Right atrium auricular region (tissue), 2 donors: Measurements from ENCODE around the gene ZDHHC1. TPM values are rescaled to one million over a fixed set of nuclear protein-coding genes. Genes with fewer than 3 reads are reported as not detected.

Experiments used
- DNase-seq: peaks from one replicate; pipeline ENCODE4 v3.0.0-alpha.2; 2019; ENCODE audit warnings: low spot score
- H3K27ac ChIP-seq, 2 donors: fragments of 200-600 bp; sonication (generic); 1 replicate in 1 of 2; 2 replicates in 1 of 2; pipeline ENCODE4 v1.5.1; 2016 to 2019
- H3K27me3 ChIP-seq, 2 donors: fragments of 200-600 bp; sonication (generic); one replicate each; pipeline versions ENCODE4 v1.5.1 to v1.6.0; 2017 to 2019
- H3K36me3 ChIP-seq: fragments of 200-600 bp; sonication (generic); one replicate; pipeline ENCODE4 v1.5.1; 2016
- H3K4me1 ChIP-seq, 2 donors: fragments of 200-600 bp; sonication (generic); one replicate each; pipeline versions ENCODE4 v1.5.1 to v1.6.0; 2017 to 2019
- H3K4me3 ChIP-seq, 2 donors: fragments of 200-600 bp; sonication (generic); 1 replicate in 1 of 2; 2 replicates in 1 of 2; pipeline ENCODE4 v1.5.1; 2017 to 2019; ENCODE audit warnings: mild to moderate bottlenecking in 1 of 2, moderate library complexity in 1 of 2
- H3K9me3 ChIP-seq, 2 donors: fragments of 200-600 bp; sonication (generic); one replicate each; pipeline ENCODE4 v1.5.1; 2019
- CTCF ChIP-seq, 2 donors: fragments of 200-600 bp; sonication (generic); IDR thresholded peaks; one replicate each; pipeline ENCODE4 v1.5.1; 2019; ENCODE audit warnings: antibody characterized with exemption in 2 of 2
- total RNA-seq, 2 donors: library from RNA; depleted of rRNA; stranded (reverse); fragments of >200 nt; gene quantifications; one replicate each; pipeline ENCODE4 v1.1.0, GENCODE V29; 2016

The ZDHHC1 gene
- total RNA-seq, 2 donors from 2014 or later: 8.9 to 11.8 TPM

DNA sequence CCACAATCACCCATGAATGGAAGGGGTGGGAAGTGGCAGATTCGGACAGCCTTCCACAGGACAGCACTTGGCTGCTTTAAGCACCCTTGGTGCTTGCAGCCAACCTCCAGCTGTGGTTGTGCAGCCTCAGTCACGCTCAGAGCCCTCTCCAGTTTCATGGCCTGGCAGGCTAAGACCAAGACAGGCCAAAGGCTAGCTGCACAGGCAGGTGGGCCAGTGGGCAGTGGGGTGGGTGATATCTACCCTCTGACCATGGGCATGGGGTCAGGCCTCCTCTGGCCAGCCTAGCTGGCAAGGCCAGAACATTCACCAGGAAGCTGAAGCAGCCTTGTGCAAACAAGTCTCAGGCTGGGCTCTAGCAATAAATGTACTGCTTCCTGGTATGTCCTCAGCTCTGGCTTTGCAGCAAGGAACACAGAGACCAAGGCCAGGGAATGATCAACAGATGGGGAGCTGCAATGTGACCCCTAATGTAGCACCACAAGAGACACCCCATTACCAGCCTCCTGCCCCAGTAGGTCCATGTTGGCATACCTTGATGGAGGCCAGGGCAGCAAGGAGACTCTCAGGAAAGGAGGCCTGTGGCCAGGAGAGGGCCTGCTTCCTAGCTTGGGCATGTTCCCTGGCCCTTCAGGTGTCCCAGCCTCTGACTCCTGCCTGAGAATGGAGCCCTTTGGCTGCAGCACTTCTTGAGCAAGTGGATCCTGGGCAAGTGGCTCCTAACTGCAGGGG is 35.6 kb upstream of the ZDHHC1 start:
- TF ChIP-seq CTCF (IDR thresholded peaks at IDR 0.05): no peak
- H3K4me1 ChIP-seq: peaks cover 0 to 63% of the 10 kb centered on the region in 2 donors
- no peak for DNase-seq
- H3K36me3 ChIP-seq: peaks cover 21% of the 10 kb centered on the region
- H3K9me3 ChIP-seq: no peaks in the 10 kb centered on the region
- no peaks in the 10 kb centered on the region for H3K27me3 ChIP-seq
- H3K4me3 ChIP-seq: no peak overlapping the region
- H3K27ac ChIP-seq: no peak overlapping the region

DNA sequence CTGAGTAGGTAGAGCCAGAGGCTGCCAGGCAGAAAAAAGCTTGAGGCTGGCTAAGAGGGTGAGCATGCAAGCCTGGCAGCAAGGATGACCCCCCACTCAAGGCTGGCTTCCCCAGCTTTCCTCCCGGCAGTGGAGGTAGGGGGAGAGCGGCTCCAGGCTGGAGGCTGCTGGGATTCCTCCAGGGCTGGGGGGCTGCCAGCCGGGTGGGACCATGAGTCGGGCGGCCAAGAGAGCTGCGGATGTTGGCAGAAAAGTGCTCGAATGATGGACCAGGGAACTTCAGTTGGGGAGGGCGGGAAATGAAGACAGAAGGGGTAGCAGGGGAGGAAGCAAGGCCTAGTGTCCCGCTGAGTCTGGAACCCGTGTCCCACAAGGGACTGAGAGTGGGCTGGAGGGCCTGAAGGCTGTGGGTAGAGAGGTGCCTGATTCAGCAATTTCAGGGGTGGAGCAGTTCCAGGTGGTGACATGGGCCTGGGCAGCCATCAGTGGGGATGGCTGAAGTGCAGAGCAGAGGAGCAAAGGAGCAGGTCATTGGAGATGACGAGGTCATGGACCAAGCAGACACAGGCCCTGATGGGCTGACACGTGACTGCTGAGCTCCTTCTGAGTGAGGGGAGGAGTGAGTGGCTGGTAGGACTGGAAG is 34.9 kb upstream of the ZDHHC1 start:
- no peak for TF ChIP-seq CTCF (IDR thresholded peaks at IDR 0.05)
- H3K27ac ChIP-seq: peak overlapping the region in 1 of 2 donors; percentile 16
- DNase-seq: no peak
- H3K9me3 ChIP-seq: no peaks in the 10 kb centered on the region
- H3K4me1 ChIP-seq: peaks cover 0 to 63% of the 10 kb centered on the region in 2 donors
- no peaks in the 10 kb centered on the region for H3K27me3 ChIP-seq
- H3K36me3 ChIP-seq: peaks cover 21% of the 10 kb centered on the region
- H3K4me3 ChIP-seq: no peak overlapping the region

DNA sequence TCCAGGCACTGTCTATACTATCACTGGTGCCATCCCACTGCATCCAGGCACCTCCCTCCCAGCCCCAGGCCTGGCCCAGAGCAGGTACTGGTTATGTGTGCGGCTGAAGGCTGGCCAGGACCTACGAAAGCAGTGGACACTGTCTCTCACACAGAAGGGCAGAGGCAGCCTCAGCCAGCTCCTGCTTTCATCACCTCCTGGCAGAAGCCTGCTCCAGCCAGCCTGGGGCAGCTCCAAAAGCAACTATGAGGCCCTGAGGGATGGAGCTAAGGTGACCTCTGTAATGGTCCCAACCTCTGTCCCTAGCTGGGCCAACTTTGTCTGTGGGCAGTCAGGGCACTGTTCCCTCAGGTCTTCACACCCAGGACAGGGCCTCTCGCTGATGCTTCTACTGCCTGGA is 33.5 kb upstream of the ZDHHC1 start:
- H3K27ac ChIP-seq: peak overlapping the region; percentile 63 to 64
- no peak overlapping the region for H3K4me3 ChIP-seq
- no peaks in the 10 kb centered on the region for H3K27me3 ChIP-seq
- H3K9me3 ChIP-seq: no peaks in the 10 kb centered on the region
- no peak for DNase-seq
- no peak for TF ChIP-seq CTCF (IDR thresholded peaks at IDR 0.05)
- peaks cover 0 to 76% of the 10 kb centered on the region in 2 donors for H3K4me1 ChIP-seq
- H3K36me3 ChIP-seq: peaks cover 21% of the 10 kb centered on the region

DNA sequence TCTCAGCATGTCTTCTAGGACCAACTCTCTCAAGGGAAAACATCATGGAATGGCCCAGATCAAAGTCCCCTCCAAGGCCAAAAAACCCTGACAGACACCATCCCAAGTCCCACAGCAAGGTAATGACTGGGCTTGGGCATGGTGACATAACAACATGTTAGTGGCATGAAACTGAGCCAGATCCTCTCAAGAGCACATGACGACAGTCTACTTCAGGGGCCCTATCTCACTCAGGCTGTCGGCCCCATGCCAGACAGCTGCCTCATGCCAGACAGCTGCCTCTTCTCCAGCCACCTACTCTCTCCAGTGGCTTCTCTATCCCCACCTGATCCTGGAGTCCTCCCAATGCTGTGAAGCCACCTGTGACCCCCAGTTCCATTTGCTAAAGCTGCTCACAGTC is 33.1 kb upstream of the ZDHHC1 start:
- Histone ChIP-seq H3K27me3 (no peaks in the 10 kb centered on the region), H3K4me3 (no peak overlapping the region), H3K27ac (peak overlapping the region; percentile 63 to 64), H3K4me1 (peaks cover 0 to 80% of the 10 kb centered on the region in 2 donors), H3K9me3 (no peaks in the 10 kb centered on the region), H3K36me3 (peaks cover 21% of the 10 kb centered on the region)
- TF ChIP-seq CTCF (IDR thresholded peaks at IDR 0.05): no peak
- DNase-seq: no peak

GRCh38 chr16:67448580-67448979 is 32.3 kb upstream of the ZDHHC1 start:
- DNase-seq: no peak
- Histone ChIP-seq H3K36me3 (peaks cover 21% of the 10 kb centered on the region), H3K9me3 (no peaks in the 10 kb centered on the region), H3K27ac (peak overlapping the region; percentile 28 to 64), H3K4me3 (no peak overlapping the region), H3K4me1 (peaks cover 0 to 87% of the 10 kb centered on the region in 2 donors), H3K27me3 (no peaks in the 10 kb centered on the region)
- TF ChIP-seq CTCF (IDR thresholded peaks at IDR 0.05): no peak
